GM23338 (cell line): ENCODE results near the gene KSR2. TPM values are rescaled to one million over a fixed set of nuclear protein-coding genes. Genes with fewer than 3 reads are reported as not detected.

Experiments used
- ATAC-seq: fragments of 200-7000 bp; cut with Tn5 transposase; 3 replicates; pipeline ENCODE4 v1.9.1; 2020
- DNase-seq: peaks from one replicate; pipeline ENCODE4 v3.0.0-alpha.2; 2015; ENCODE audit warnings: low spot score
- H2AFZ ChIP-seq: fragments of 200-600 bp; sonication (generic); 2 replicates; pipeline ENCODE4 v1.8.0; 2016; ENCODE audit warnings: antibody characterized with exemption, mild to moderate bottlenecking, moderate library complexity
- H3F3A ChIP-seq: fragments of 200-600 bp; sonication (generic); replicated peaks from 2 replicates; pipeline ENCODE4 v1.8.0; 2017; ENCODE audit warnings: antibody characterized with exemption, mixed run types, low read depth
- H3K27ac ChIP-seq: fragments of 200-600 bp; sonication (generic); 2 replicates; pipeline ENCODE4 v1.6.1; 2016; ENCODE audit warnings: low read depth
- H3K27me3 ChIP-seq: fragments of 200-600 bp; sonication (generic); 2 replicates; pipeline ENCODE4 v1.8.0; 2016; ENCODE audit warnings: mild to moderate bottlenecking, mixed run types, moderate library complexity; ENCODE audit not compliant: insufficient read depth
- H3K36me3 ChIP-seq: fragments of 200-600 bp; sonication (generic); 2 replicates; pipeline ENCODE4 v1.8.0; 2016; ENCODE audit warnings: mild to moderate bottlenecking; ENCODE audit not compliant: insufficient read depth
- H3K4me1 ChIP-seq: fragments of 200-600 bp; sonication (generic); 2 replicates; pipeline ENCODE4 v1.8.0; 2016; ENCODE audit warnings: mild to moderate bottlenecking, moderate library complexity; ENCODE audit not compliant: insufficient read depth
- H3K4me2 ChIP-seq: fragments of 200-600 bp; sonication (generic); 2 replicates; pipeline ENCODE4 v1.7.1; 2017; ENCODE audit warnings: mixed run types
- H3K4me3 ChIP-seq: fragments of 200-600 bp; sonication (generic); 2 replicates; pipeline ENCODE4 v1.6.1; 2016; ENCODE audit warnings: mixed run types
- H3K79me2 ChIP-seq: fragments of 200-600 bp; sonication (generic); replicated peaks from 2 replicates; pipeline ENCODE4 v1.8.0; 2017; ENCODE audit warnings: mild to moderate bottlenecking; ENCODE audit not compliant: insufficient read depth
- H3K9me2 ChIP-seq: fragments of 200-600 bp; sonication (generic); 2 replicates; pipeline ENCODE4 v1.8.0; 2017; ENCODE audit not compliant: insufficient read depth
- H4K20me1 ChIP-seq: fragments of 200-600 bp; sonication (generic); replicated peaks from 2 replicates; pipeline ENCODE4 v1.8.0; 2017; ENCODE audit warnings: mild to moderate bottlenecking; ENCODE audit not compliant: insufficient read depth
- H3K27ac Mint-ChIP-seq: 2 replicates; pipeline ENCODE4 v1.8.0; 2020; ENCODE audit warnings: inconsistent platforms, mild to moderate bottlenecking, moderate library complexity, mixed read lengths
- H3K27me3 Mint-ChIP-seq: 3 replicates; pipeline ENCODE4 v1.8.0; 2022; ENCODE audit warnings: low read depth, mild to moderate bottlenecking, moderate library complexity, mixed read lengths, inconsistent platforms; ENCODE audit not compliant: insufficient read depth, poor library complexity
- H3K36me3 Mint-ChIP-seq: 3 replicates; pipeline ENCODE4 v1.8.0; 2021; ENCODE audit warnings: low read depth, mild to moderate bottlenecking, inconsistent platforms, moderate library complexity, mixed read lengths
- H3K4me1 Mint-ChIP-seq: 3 replicates; pipeline ENCODE4 v1.8.0; 2020; ENCODE audit warnings: mild to moderate bottlenecking, inconsistent platforms, mixed read lengths
- H3K4me3 Mint-ChIP-seq: 3 replicates; pipeline ENCODE4 v1.8.0; 2021; ENCODE audit warnings: moderate library complexity, mild to moderate bottlenecking, inconsistent platforms, mixed read lengths
- H3K9me3 Mint-ChIP-seq: 3 replicates; pipeline ENCODE4 v1.8.0; 2020; ENCODE audit warnings: moderate library complexity, mild to moderate bottlenecking, inconsistent platforms, mixed read lengths
- CREB1 ChIP-seq: fragments of 250-450 bp; sonication (Bioruptor Pico); IDR thresholded peaks from 2 replicates; pipeline ENCODE4 v1.5.0; 2020; ENCODE audit warnings: low read depth, mild to moderate bottlenecking, moderate library complexity
- CTCF ChIP-seq, 2 experiments: fragments of 200-600 bp in 1 of 2; sonication (generic) in 1 of 2; conservative IDR thresholded peaks; 2 replicates each; pipeline versions ENCODE4 v1.5.1 to v1.6.1; 2016 to 2017; ENCODE audit warnings: antibody characterized with exemption in 2 of 2, low read depth in 2 of 2, mild to moderate bottlenecking in 2 of 2, moderate library complexity in 1 of 2
- ETS1 ChIP-seq: IDR thresholded peaks from 2 replicates; pipeline ENCODE4 v1.6.1; 2016; ENCODE audit warnings: antibody characterized with exemption
- EZH2 ChIP-seq: fragments of 200-600 bp; sonication (generic); IDR thresholded peaks from one replicate; pipeline ENCODE4 v1.8.0; 2017; ENCODE audit warnings: antibody characterized with exemption, mild to moderate bottlenecking, low read depth; ENCODE audit not compliant: unreplicated experiment
- EZH2phosphoT487 ChIP-seq: fragments of 200-600 bp; sonication (generic); IDR thresholded peaks from one replicate; pipeline ENCODE4 v1.8.1; 2018; ENCODE audit warnings: antibody characterized with exemption; ENCODE audit not compliant: unreplicated experiment
- JUNB ChIP-seq: IDR thresholded peaks from one replicate; pipeline ENCODE4 v1.6.1; 2016; ENCODE audit warnings: antibody characterized with exemption; ENCODE audit not compliant: unreplicated experiment
- NANOG ChIP-seq: IDR thresholded peaks from 2 replicates; pipeline ENCODE4 v1.6.1; 2016; ENCODE audit warnings: antibody characterized with exemption, borderline replicate concordance
- POLR2AphosphoS5 ChIP-seq: IDR thresholded peaks from 2 replicates; pipeline ENCODE4 v1.6.1; 2016; ENCODE audit warnings: antibody characterized with exemption, low read depth
- STAT1 ChIP-seq: IDR thresholded peaks from one replicate; pipeline ENCODE4 v1.6.1; 2016; ENCODE audit warnings: antibody characterized with exemption; ENCODE audit not compliant: unreplicated experiment
- ZNF114 ChIP-seq: fragments of 250-450 bp; sonication (Bioruptor Pico); IDR thresholded peaks from 2 replicates; pipeline ENCODE4 v1.5.0; 2020; ENCODE audit warnings: mild to moderate bottlenecking, moderate library complexity
- ZNF331 ChIP-seq: fragments of 250-450 bp; sonication (Bioruptor Pico); IDR thresholded peaks from 2 replicates; pipeline ENCODE4 v1.5.0; 2020; ENCODE audit warnings: low read depth, mild to moderate bottlenecking, moderate library complexity
- ZNF462 ChIP-seq: fragments of 250-450 bp; sonication (Bioruptor Pico); IDR thresholded peaks from 2 replicates; pipeline ENCODE4 v1.5.0; 2020; ENCODE audit warnings: mild to moderate bottlenecking, moderate library complexity
- polyA plus RNA-seq: library from polyadenylated mRNA; unstranded; fragments of >200 nt; fragmentation: Nextera tagmentation; extraction: Ambion mirVana; gene quantifications from 2 replicates; pipeline ENCODE4 v1.2.1, GENCODE V29; 2016
- total RNA-seq: library from RNA; depleted of rRNA; stranded (reverse); fragments of >200 nt; shearing (Covaris generic); gene quantifications from 2 replicates; pipeline ENCODE4 v1.2.3, GENCODE V29; 2014

KSR2 gene
- total and polyA plus RNA-seq, 2 experiments from 2014 or later, result 1.1 to 2.7 TPM

- H3K4me2 ChIP-seq, result no peak overlapping the region
- H3K9me2 ChIP-seq, result no peaks in the 10 kb centered on the region
- TF ChIP-seq NANOG, result no peak
- peaks cover 24% of the 10 kb centered on the region for H3K4me1 Mint-ChIP-seq
- H3K9me3 Mint-ChIP-seq, result no peaks in the 10 kb centered on the region; the same call in 2 of the 3 replicates
- peaks cover 9% of the 10 kb centered on the region for H3K4me1 ChIP-seq
- no peaks in the 10 kb centered on the region for H4K20me1 ChIP-seq
- H3K79me2 ChIP-seq, result no peaks in the 10 kb centered on the region
- no peaks in the 10 kb centered on the region for H3K36me3 ChIP-seq
- no peak for DNase-seq
- no peak overlapping the region for H3K27ac Mint-ChIP-seq
- no peak for ATAC-seq
- H2AFZ ChIP-seq, result no peak overlapping the region
- no peak overlapping the region for H3K4me3 ChIP-seq
- H3K36me3 Mint-ChIP-seq, result no peaks in the 10 kb centered on the region
- H3K27me3 Mint-ChIP-seq, result peaks cover 5% of the 10 kb centered on the region
- no peak overlapping the region for H3K27ac ChIP-seq
- no peaks in the 10 kb centered on the region for H3F3A ChIP-seq
- no peaks in the 10 kb centered on the region for H3K27me3 ChIP-seq
- no peak overlapping the region for H3K4me3 Mint-ChIP-seq
Measured at GRCh38 chr12:117596968-117597367, 371.8 kb downstream of the KSR2 start.

- Mint-ChIP-seq H3K9me3 (no peaks in the 10 kb centered on the region; the same call in 2 of the 3 replicates), H3K4me1 (peaks cover 24% of the 10 kb centered on the region), H3K27me3 (peaks cover 5% of the 10 kb centered on the region), H3K36me3 (no peaks in the 10 kb centered on the region), H3K4me3 (no peak overlapping the region), H3K27ac (no peak overlapping the region)
- Histone ChIP-seq H3K36me3 (no peaks in the 10 kb centered on the region), H4K20me1 (no peaks in the 10 kb centered on the region), H3K27ac (no peak overlapping the region), H3K4me3 (no peak overlapping the region), H3K79me2 (no peaks in the 10 kb centered on the region), H3K4me1 (peaks cover 9% of the 10 kb centered on the region), H2AFZ (no peak overlapping the region), H3K4me2 (no peak overlapping the region), H3K9me2 (no peaks in the 10 kb centered on the region), H3K27me3 (no peaks in the 10 kb centered on the region), H3F3A (no peaks in the 10 kb centered on the region)
- TF ChIP-seq CREB1 (CRISPR knock-in tag) (no peak), POLR2AphosphoS5 (no peak), ZNF331 (CRISPR knock-in tag) (no peak), JUNB (no peak), EZH2 (no peak), ETS1 (no peak), STAT1 (no peak), NANOG (no peak), ZNF114 (no peak), ZNF462 (CRISPR knock-in tag) (no peak), CTCF (conservative IDR thresholded peaks at IDR 0.05; ENCODE audit: low read depth in 2 of 2) (no peak), EZH2phosphoT487 (no peak)
- ATAC-seq (no peak), DNase-seq (no peak)
Measured at GRCh38 chr12:117595751-117596150, 373.0 kb downstream of the KSR2 start.
